Panc1 (cell line): ENCODE results near the gene GRM7. TPM values are rescaled to one million over a fixed set of nuclear protein-coding genes. Genes with fewer than 3 reads are reported as not detected.

Source experiments
- ATAC-seq: fragments of 200-7000 bp; cut with Tn5 transposase; 2 replicates; pipeline ENCODE4 v1.9.1; 2020; ENCODE audit warnings: mild to moderate bottlenecking, moderate library complexity
- BruUV-seq: library from RNA; stranded (reverse); fragments of 400-500 nt; replicated peaks from 2 replicates; lab custom pipeline; 2021; lab: Mats Ljungman, UMichigan
- CTCF ChIA-PET: fragments of 300-600 bp; sonication (Branson Sonifier 250); formaldehyde crosslinking; loops from one replicate; lab custom pipeline; 2022; ENCODE audit warnings: antibody characterized with exemption; lab: Charles Lee
- POLR2A ChIA-PET: fragments of 300-600 bp; sonication (Branson Sonifier 250); formaldehyde crosslinking; loops from one replicate; lab custom pipeline; 2022; ENCODE audit warnings: antibody characterized with exemption; lab: Charles Lee
- DNase-seq: peaks from one replicate; pipeline ENCODE4 v3.0.0-alpha.2; 2010; ENCODE audit warnings: low read depth, low spot score
- H3K27ac ChIP-seq: 2 replicates; pipeline ENCODE4 v1.5.1; 2011; ENCODE audit warnings: mild to moderate bottlenecking, low read length, inconsistent platforms
- H3K27me3 ChIP-seq: fragments of 200-500 bp; sonication (Bioruptor generic); 2 replicates; pipeline ENCODE4 v1.6.0; 2014; ENCODE audit warnings: low read length, inconsistent platforms; ENCODE audit not compliant: control insufficient read depth, insufficient read depth
- H3K36me3 ChIP-seq: fragments of 200-500 bp; sonication (Bioruptor generic); 2 replicates; pipeline ENCODE4 v1.5.1; 2014; ENCODE audit warnings: inconsistent platforms, mild to moderate bottlenecking, low read length, moderate library complexity; ENCODE audit not compliant: control insufficient read depth, insufficient read depth
- H3K4me1 ChIP-seq: 2 replicates; pipeline ENCODE4 v1.5.1; 2011; ENCODE audit warnings: inconsistent platforms, mild to moderate bottlenecking, low read length, moderate library complexity; ENCODE audit not compliant: control insufficient read depth, insufficient read depth
- H3K4me3 ChIP-seq, 2 experiments: 2 replicates each; pipeline ENCODE4 v1.5.1; 2011 to 2012; ENCODE audit warnings: low read depth in 2 of 2, low read length in 2 of 2, mild to moderate bottlenecking in 2 of 2, inconsistent platforms in 1 of 2, moderate library complexity in 1 of 2
- H3K9me3 ChIP-seq: fragments of 200-500 bp; sonication (Bioruptor generic); 2 replicates; pipeline ENCODE4 v1.5.1; 2014; ENCODE audit warnings: low read depth, mild to moderate bottlenecking, inconsistent platforms, low read length, moderate library complexity; ENCODE audit not compliant: control insufficient read depth, insufficient read depth
- POLR2AphosphoS5 ChIP-seq: IDR thresholded peaks from 2 replicates; pipeline ENCODE4 v1.6.1; 2012; ENCODE audit warnings: mild to moderate bottlenecking, low read depth, low read length, moderate library complexity
- SIN3A ChIP-seq: IDR thresholded peaks from 2 replicates; pipeline ENCODE4 v1.6.1; 2012; ENCODE audit warnings: low read depth, mild to moderate bottlenecking, low read length, moderate library complexity, borderline replicate concordance; ENCODE audit not compliant: insufficient read depth
- TCF7L2 ChIP-seq: IDR thresholded peaks from 2 replicates; pipeline ENCODE4 v1.6.1; 2011; ENCODE audit warnings: mild to moderate bottlenecking, low read depth, low read length, inconsistent platforms
- in situ Hi-C: cut with HindIII; loops from 2 replicates; pipeline ENCODE4 v1.10.0; 2016; ENCODE audit warnings: low sequenced_read_pairs, low pct_unique_long_range_greater_than_20kb
- intact Hi-C: fragments of 100-400 bp; cut with micrococcal nuclease; formaldehyde crosslinking; loops from one replicate; pipeline ENCODE4 v1.10.0; 2022; ENCODE audit not compliant: unreplicated experiment
- total RNA-seq: library from RNA; stranded (reverse); gene quantifications from one replicate; pipeline ENCODE4 v1.2.1, GENCODE V29; 2021; ENCODE audit not compliant: unreplicated experiment
- TF ChIP-seq, protein P1 (sequence below): fragments of 450-650 bp; IDR thresholded peaks from 2 replicates; pipeline ENCODE4 v1.5.1; 2017; ENCODE audit warnings: mild to moderate bottlenecking
- TF ChIP-seq, protein P2 (sequence below), 2 experiments: IDR thresholded peaks; 2 replicates each; pipeline ENCODE4 v1.6.1; 2011 to 2012; ENCODE audit warnings: low read depth in 2 of 2, control low read depth in 1 of 2, low read length in 1 of 2, mild to moderate bottlenecking in 1 of 2, moderate library complexity in 1 of 2; ENCODE audit not compliant: insufficient read depth in 1 of 2

GRM7 gene
- total RNA-seq, 1 experiment from 2014 or later: not detected

DNA sequence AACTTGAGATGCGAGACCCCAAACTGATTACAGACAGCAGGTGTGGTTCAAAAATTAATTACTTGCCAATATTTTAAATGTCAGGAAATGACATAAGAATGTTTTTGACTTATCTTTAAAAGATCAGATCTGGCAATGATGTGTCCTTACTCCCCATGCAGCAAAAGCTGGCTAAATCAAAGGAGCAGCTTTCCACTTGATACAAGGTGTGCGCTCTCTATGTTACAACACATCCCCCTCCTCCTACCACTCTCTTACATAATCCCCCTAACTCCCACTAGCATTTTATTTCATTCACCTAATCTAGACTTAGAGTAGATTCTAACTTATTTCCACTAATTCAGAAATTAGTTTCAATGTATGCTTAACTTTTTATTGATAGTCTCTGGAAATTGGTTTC, 609.0 kb downstream of the GRM7 start:
- ChIA-PET POLR2A (no interaction called here), CTCF (no interaction called here)
- DNase-seq (no peak), ATAC-seq (no peak)
- TF ChIP-seq SIN3A: no peak
- no peak for TF ChIP-seq POLR2AphosphoS5
- no peak for TF ChIP-seq TCF7L2
- TF ChIP-seq, protein P1, sequence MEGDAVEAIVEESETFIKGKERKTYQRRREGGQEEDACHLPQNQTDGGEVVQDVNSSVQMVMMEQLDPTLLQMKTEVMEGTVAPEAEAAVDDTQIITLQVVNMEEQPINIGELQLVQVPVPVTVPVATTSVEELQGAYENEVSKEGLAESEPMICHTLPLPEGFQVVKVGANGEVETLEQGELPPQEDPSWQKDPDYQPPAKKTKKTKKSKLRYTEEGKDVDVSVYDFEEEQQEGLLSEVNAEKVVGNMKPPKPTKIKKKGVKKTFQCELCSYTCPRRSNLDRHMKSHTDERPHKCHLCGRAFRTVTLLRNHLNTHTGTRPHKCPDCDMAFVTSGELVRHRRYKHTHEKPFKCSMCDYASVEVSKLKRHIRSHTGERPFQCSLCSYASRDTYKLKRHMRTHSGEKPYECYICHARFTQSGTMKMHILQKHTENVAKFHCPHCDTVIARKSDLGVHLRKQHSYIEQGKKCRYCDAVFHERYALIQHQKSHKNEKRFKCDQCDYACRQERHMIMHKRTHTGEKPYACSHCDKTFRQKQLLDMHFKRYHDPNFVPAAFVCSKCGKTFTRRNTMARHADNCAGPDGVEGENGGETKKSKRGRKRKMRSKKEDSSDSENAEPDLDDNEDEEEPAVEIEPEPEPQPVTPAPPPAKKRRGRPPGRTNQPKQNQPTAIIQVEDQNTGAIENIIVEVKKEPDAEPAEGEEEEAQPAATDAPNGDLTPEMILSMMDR: no peak
- TF ChIP-seq, protein P2, sequence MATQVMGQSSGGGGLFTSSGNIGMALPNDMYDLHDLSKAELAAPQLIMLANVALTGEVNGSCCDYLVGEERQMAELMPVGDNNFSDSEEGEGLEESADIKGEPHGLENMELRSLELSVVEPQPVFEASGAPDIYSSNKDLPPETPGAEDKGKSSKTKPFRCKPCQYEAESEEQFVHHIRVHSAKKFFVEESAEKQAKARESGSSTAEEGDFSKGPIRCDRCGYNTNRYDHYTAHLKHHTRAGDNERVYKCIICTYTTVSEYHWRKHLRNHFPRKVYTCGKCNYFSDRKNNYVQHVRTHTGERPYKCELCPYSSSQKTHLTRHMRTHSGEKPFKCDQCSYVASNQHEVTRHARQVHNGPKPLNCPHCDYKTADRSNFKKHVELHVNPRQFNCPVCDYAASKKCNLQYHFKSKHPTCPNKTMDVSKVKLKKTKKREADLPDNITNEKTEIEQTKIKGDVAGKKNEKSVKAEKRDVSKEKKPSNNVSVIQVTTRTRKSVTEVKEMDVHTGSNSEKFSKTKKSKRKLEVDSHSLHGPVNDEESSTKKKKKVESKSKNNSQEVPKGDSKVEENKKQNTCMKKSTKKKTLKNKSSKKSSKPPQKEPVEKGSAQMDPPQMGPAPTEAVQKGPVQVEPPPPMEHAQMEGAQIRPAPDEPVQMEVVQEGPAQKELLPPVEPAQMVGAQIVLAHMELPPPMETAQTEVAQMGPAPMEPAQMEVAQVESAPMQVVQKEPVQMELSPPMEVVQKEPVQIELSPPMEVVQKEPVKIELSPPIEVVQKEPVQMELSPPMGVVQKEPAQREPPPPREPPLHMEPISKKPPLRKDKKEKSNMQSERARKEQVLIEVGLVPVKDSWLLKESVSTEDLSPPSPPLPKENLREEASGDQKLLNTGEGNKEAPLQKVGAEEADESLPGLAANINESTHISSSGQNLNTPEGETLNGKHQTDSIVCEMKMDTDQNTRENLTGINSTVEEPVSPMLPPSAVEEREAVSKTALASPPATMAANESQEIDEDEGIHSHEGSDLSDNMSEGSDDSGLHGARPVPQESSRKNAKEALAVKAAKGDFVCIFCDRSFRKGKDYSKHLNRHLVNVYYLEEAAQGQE (IDR thresholded peaks at IDR 0.05; ENCODE audit: insufficient read depth in 1 of 2, low read depth in 2 of 2, low read length in 1 of 2): no peak
- Histone ChIP-seq H3K27ac (no peak overlapping the region), H3K4me1 (no peaks in the 10 kb centered on the region), H3K9me3 (no peaks in the 10 kb centered on the region), H3K36me3 (no peaks in the 10 kb centered on the region), H3K4me3 (no peak overlapping the region), H3K27me3 (no peaks in the 10 kb centered on the region)
- in situ Hi-C loops: no loop called here
- intact Hi-C loops: no loop called here
- BruUV-seq: no TSS peak

DNA sequence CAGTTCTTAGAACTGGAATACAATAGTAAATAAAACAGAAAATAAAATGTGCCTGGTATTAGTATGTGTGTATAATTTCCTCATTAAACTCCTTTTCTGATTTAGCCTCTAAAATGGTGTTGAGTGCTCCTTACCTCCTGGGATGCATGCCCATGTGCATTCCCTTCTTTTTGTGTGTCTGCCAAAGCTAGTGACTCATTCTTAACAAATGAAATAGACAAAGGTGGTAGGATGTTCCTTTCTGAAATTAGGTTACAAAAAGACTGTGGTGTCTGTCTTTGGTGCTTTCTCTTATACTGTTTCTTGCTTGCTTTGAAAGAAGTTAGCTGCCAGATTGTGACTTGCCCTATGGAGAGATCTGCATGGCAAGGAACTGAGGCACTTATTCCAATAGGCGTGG, 623.7 kb downstream of the GRM7 start:
- ATAC-seq (no peak), DNase-seq (no peak)
- Histone ChIP-seq H3K36me3 (no peaks in the 10 kb centered on the region), H3K27me3 (no peaks in the 10 kb centered on the region), H3K9me3 (no peaks in the 10 kb centered on the region), H3K4me3 (no peak overlapping the region), H3K27ac (no peak overlapping the region), H3K4me1 (no peaks in the 10 kb centered on the region)
- POLR2A ChIA-PET: no interaction called here
- TF ChIP-seq TCF7L2 (no peak), POLR2AphosphoS5 (no peak), SIN3A (no peak)
- TF ChIP-seq, protein P2 (IDR thresholded peaks at IDR 0.05; ENCODE audit: insufficient read depth in 1 of 2, low read depth in 2 of 2, low read length in 1 of 2): no peak
- TF ChIP-seq, protein P1: no peak
- in situ Hi-C loops: no loop called here
- CTCF ChIA-PET: no interaction called here
- no TSS peak for BruUV-seq
- intact Hi-C loops: no loop called here
